Measurements from ENCODE around the gene CBX2.

CBX2 gene

GRCh38 chr17:79832218-79833109 lies 54.5 kb downstream of the CBX2 start:
- H3K27ac ChIP-seq = no peak overlapping the region
- no peak for TF ChIP-seq CTCF (IDR thresholded peaks at IDR 0.05; ENCODE audit: low read depth, low read length, missing control alignments)
- DNase-seq = no peak
- peaks cover 18% of the 10 kb centered on the region for H3K36me3 ChIP-seq (replicated peaks)
- in situ Hi-C loops (cut with HindIII; ENCODE audit: low pct_ligation_motif_present, low sequenced_read_pairs) = no loop called here
- no peaks in the 10 kb centered on the region for H3K27me3 ChIP-seq (replicated peaks)
- H3K4me3 ChIP-seq (ENCODE audit: low read depth, low read length) = peak overlapping the region; percentile 30

- no peak overlapping the region for H3K27ac ChIP-seq
- H3K4me3 ChIP-seq (ENCODE audit: low read depth, low read length) = no peak overlapping the region
- no peak for TF ChIP-seq CTCF (IDR thresholded peaks at IDR 0.05; ENCODE audit: low read depth, low read length, missing control alignments)
- no peak for DNase-seq
- H3K27me3 ChIP-seq (replicated peaks) = no peaks in the 10 kb centered on the region
- H3K36me3 ChIP-seq (replicated peaks) = peaks cover 18% of the 10 kb centered on the region
- in situ Hi-C loops (cut with HindIII; ENCODE audit: low pct_ligation_motif_present, low sequenced_read_pairs) = no loop called here
These were observed 55.1 kb downstream of the CBX2 start for GRCh38 chr17:79833110-79833450.

- no peak for DNase-seq
These were observed 56.0 kb downstream of the CBX2 start for GRCh38 chr17:79833744-79834564.

GRCh38 chr17:79834565-79835469 lies 56.9 kb downstream of the CBX2 start:
- DNase-seq = no peak
- Histone ChIP-seq H3K27ac (no peak overlapping the region), H3K27me3 (replicated peaks) (no peaks in the 10 kb centered on the region), H3K36me3 (replicated peaks) (peaks cover 18% of the 10 kb centered on the region), H3K4me3 (ENCODE audit: low read depth, low read length) (no peak overlapping the region)
- in situ Hi-C loops (cut with HindIII; ENCODE audit: low pct_ligation_motif_present, low sequenced_read_pairs) = no loop called here
- TF ChIP-seq CTCF (IDR thresholded peaks at IDR 0.05; ENCODE audit: low read depth, low read length, missing control alignments) = peak; percentile 77

More at GRCh38 chr17:79833744-79834564, 56.0 kb downstream of the CBX2 start:
- Histone ChIP-seq H3K27ac (no peak overlapping the region), H3K27me3 (replicated peaks) (no peaks in the 10 kb centered on the region), H3K4me3 (ENCODE audit: low read depth, low read length) (no peak overlapping the region), H3K36me3 (replicated peaks) (peaks cover 18% of the 10 kb centered on the region)
- no peak for TF ChIP-seq CTCF (IDR thresholded peaks at IDR 0.05; ENCODE audit: low read depth, low read length, missing control alignments)
- in situ Hi-C loops (cut with HindIII; ENCODE audit: low pct_ligation_motif_present, low sequenced_read_pairs) = no loop called here

GRCh38 chr17:79835470-79835899 lies 57.5 kb downstream of the CBX2 start:
- H3K27me3 ChIP-seq (replicated peaks) = peaks cover 6% of the 10 kb centered on the region
- no peak for DNase-seq
- H3K4me3 ChIP-seq (ENCODE audit: low read depth, low read length) = no peak overlapping the region
- TF ChIP-seq CTCF (IDR thresholded peaks at IDR 0.05; ENCODE audit: low read depth, low read length, missing control alignments) = peak; percentile 22
- peaks cover 18% of the 10 kb centered on the region for H3K36me3 ChIP-seq (replicated peaks)
- H3K27ac ChIP-seq = no peak overlapping the region
- in situ Hi-C loops (cut with HindIII; ENCODE audit: low pct_ligation_motif_present, low sequenced_read_pairs) = no loop called here

Data from brain microvascular endothelial cell (primary cell).